Measurements from ENCODE around the gene MAMDC4.

Gene MAMDC4

DNA sequence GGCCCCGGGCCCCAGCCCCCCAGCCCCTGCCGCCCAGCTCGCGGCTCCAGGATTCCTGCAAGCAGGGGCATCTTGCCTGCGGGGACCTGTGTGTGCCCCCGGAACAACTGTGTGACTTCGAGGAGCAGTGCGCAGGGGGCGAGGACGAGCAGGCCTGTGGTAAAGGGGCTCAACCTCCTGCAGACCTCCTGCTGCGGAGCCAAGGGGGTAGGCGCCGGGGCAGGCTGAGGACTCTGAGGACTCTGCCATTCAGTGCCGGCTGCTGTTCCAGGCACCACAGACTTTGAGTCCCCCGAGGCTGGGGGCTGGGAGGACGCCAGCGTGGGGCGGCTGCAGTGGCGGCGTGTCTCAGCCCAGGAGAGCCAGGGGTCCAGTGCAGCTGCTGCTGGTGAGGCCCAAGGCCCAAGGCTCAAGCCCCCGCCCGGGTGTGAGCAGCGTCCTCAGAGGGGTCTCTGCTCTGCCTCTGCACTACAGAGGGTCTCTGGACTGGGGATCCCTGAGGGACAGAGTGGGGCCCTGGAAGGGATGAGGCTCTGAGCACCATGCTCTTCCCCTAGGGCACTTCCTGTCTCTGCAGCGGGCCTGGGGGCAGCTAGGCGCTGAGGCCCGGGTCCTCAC is 3.4 kb downstream of the MAMDC4 start:
- in situ Hi-C loops (cut with MboI; ENCODE audit: low pct_unique_long_range_greater_than_20kb, low sequenced_read_pairs, unreplicated experiment), result no loop called here
- DNase-seq (ENCODE audit: low spot score), result no peak
- TF ChIP-seq, protein P1, sequence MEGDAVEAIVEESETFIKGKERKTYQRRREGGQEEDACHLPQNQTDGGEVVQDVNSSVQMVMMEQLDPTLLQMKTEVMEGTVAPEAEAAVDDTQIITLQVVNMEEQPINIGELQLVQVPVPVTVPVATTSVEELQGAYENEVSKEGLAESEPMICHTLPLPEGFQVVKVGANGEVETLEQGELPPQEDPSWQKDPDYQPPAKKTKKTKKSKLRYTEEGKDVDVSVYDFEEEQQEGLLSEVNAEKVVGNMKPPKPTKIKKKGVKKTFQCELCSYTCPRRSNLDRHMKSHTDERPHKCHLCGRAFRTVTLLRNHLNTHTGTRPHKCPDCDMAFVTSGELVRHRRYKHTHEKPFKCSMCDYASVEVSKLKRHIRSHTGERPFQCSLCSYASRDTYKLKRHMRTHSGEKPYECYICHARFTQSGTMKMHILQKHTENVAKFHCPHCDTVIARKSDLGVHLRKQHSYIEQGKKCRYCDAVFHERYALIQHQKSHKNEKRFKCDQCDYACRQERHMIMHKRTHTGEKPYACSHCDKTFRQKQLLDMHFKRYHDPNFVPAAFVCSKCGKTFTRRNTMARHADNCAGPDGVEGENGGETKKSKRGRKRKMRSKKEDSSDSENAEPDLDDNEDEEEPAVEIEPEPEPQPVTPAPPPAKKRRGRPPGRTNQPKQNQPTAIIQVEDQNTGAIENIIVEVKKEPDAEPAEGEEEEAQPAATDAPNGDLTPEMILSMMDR (IDR thresholded peaks at IDR 0.05; ENCODE audit: extremely low read depth, insufficient read depth, missing control alignments), result no peak

DNA sequence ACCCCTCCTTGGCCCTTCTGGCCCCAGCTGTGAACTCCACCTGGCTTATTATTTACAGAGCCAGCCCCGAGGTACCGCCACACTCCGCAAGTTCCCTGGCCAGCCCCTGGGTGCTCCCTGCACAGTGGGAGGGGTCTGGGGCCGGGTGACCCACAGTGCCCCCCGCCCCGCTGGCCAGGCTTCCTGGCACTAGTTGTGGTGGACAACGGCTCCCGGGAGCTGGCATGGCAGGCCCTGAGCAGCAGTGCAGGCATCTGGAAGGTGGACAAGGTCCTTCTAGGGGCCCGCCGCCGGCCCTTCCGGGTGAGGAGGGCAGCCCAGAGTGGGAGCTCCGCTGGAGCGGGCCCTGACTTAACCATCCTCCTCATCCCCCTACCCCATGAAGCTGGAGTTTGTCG is 3.9 kb downstream of the MAMDC4 start:
- in situ Hi-C loops (cut with MboI; ENCODE audit: low pct_unique_long_range_greater_than_20kb, low sequenced_read_pairs, unreplicated experiment), result no loop called here
- TF ChIP-seq, protein P1 (IDR thresholded peaks at IDR 0.05; ENCODE audit: extremely low read depth, insufficient read depth, missing control alignments), result no peak
- DNase-seq (ENCODE audit: low spot score), result no peak

GRCh38 chr9:136856541-136857141 is 4.5 kb downstream of the MAMDC4 start:
- TF ChIP-seq, protein P1 (IDR thresholded peaks at IDR 0.05; ENCODE audit: extremely low read depth, insufficient read depth, missing control alignments), result no peak
- no peak for DNase-seq (ENCODE audit: low spot score)
- in situ Hi-C loops (cut with MboI; ENCODE audit: low pct_unique_long_range_greater_than_20kb, low sequenced_read_pairs, unreplicated experiment), result no loop called here

DNA sequence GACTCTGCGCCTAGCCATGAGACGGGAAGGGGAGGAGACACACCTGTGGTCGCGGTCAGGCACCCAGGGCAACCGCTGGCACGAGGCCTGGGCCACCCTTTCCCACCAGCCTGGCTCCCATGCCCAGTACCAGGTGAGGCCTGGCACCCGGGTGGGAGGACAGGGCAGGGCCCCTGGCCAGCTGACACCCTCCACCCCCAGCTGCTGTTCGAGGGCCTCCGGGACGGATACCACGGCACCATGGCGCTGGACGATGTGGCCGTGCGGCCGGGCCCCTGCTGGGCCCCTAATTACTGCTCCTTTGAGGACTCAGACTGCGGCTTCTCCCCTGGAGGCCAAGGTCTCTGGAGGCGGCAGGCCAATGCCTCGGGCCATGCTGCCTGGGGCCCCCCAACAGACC is 5.0 kb downstream of the MAMDC4 start:
- in situ Hi-C loops (cut with MboI; ENCODE audit: low pct_unique_long_range_greater_than_20kb, low sequenced_read_pairs, unreplicated experiment), result no loop called here
- DNase-seq (ENCODE audit: low spot score), result no peak
- TF ChIP-seq, protein P1 (IDR thresholded peaks at IDR 0.05; ENCODE audit: extremely low read depth, insufficient read depth, missing control alignments), result no peak

- in situ Hi-C loops (cut with MboI; ENCODE audit: low pct_unique_long_range_greater_than_20kb, low sequenced_read_pairs, unreplicated experiment), result no loop called here
- no peak for DNase-seq (ENCODE audit: low spot score)
- TF ChIP-seq, protein P1 (IDR thresholded peaks at IDR 0.05; ENCODE audit: extremely low read depth, insufficient read depth, missing control alignments), result no peak
Observed at GRCh38 chr9:136857581-136858412, 5.7 kb downstream of the MAMDC4 start.

DNA sequence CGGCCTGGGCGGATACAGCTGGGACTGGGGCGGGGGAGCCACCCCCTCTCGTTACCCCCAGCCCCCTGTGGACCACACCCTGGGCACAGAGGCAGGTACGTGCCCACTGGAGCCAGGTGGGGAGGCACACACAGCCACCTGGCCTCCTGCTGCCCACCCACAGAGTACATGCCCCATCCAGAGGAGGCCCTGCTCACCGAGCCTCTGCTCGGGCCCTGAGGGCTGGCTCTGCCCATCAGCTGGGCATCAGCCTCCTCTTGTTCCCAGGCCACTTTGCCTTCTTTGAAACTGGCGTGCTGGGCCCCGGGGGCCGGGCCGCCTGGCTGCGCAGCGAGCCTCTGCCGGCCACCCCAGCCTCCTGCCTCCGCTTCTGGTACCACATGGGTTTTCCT is 6.3 kb downstream of the MAMDC4 start:
- TF ChIP-seq, protein P1 (IDR thresholded peaks at IDR 0.05; ENCODE audit: extremely low read depth, insufficient read depth, missing control alignments), result no peak
- no peak for DNase-seq (ENCODE audit: low spot score)
- in situ Hi-C loops (cut with MboI; ENCODE audit: low pct_unique_long_range_greater_than_20kb, low sequenced_read_pairs, unreplicated experiment), result no loop called here

Measured in GM13977 (cell line).